Measurements from ENCODE around the gene SPATS2L.
"Not testable (repeated sequence)": the region's sequence is repeated elsewhere in the genome, so short reads cannot be mapped to it uniquely, and the experiment has no call there.

Gene SPATS2L

GRCh38 chr2:200321780-200322534 lies 15.5 kb downstream of the SPATS2L start:
- no peak for DNase-seq

- DNase-seq: no peak
These were observed 16.1 kb downstream of the SPATS2L start for GRCh38 chr2:200322607-200323006.

- DNase-seq: no peak
These were observed 17.9 kb downstream of the SPATS2L start for GRCh38 chr2:200324362-200324761.

- DNase-seq: no peak
These were observed 22.9 kb downstream of the SPATS2L start for GRCh38 chr2:200329384-200329783.

- no peak for DNase-seq
These were observed 23.3 kb downstream of the SPATS2L start for GRCh38 chr2:200329798-200330197.

- DNase-seq: no peak
These were observed 24.0 kb downstream of the SPATS2L start for GRCh38 chr2:200330351-200331060.

- DNase-seq: no peak
These were observed 24.5 kb downstream of the SPATS2L start for GRCh38 chr2:200331061-200331400.

- no peak for DNase-seq
These were observed 29.2 kb downstream of the SPATS2L start for GRCh38 chr2:200335657-200336056.

GRCh38 chr2:200336980-200337615 lies 30.6 kb downstream of the SPATS2L start:
- no peak for DNase-seq

- no peak for DNase-seq
These were observed 31.1 kb downstream of the SPATS2L start for GRCh38 chr2:200337621-200338020.

GRCh38 chr2:200338692-200339091 lies 32.2 kb downstream of the SPATS2L start:
- DNase-seq: no peak

- no peak for DNase-seq
These were observed 34.2 kb downstream of the SPATS2L start for GRCh38 chr2:200340508-200341224.

- DNase-seq: no peak
These were observed 34.9 kb downstream of the SPATS2L start for GRCh38 chr2:200341376-200341775.

GRCh38 chr2:200342235-200342634 lies 35.7 kb downstream of the SPATS2L start:
- no peak for DNase-seq

- no peak for DNase-seq
These were observed 36.2 kb downstream of the SPATS2L start for GRCh38 chr2:200342654-200343053.

GRCh38 chr2:200344202-200344601 lies 37.7 kb downstream of the SPATS2L start:
- not testable (repeated sequence) for DNase-seq

GRCh38 chr2:200345975-200346374 lies 39.5 kb downstream of the SPATS2L start:
- DNase-seq: no peak

GRCh38 chr2:200347301-200347700 lies 40.8 kb downstream of the SPATS2L start:
- no peak for DNase-seq

- no peak for DNase-seq
These were observed 42.5 kb downstream of the SPATS2L start for GRCh38 chr2:200348897-200349563.

- DNase-seq: no peak
These were observed 43.4 kb downstream of the SPATS2L start for GRCh38 chr2:200349868-200350267.

GRCh38 chr2:200350850-200351285 lies 44.4 kb downstream of the SPATS2L start:
- DNase-seq: no peak

- no peak for DNase-seq
These were observed 45.3 kb downstream of the SPATS2L start for GRCh38 chr2:200351815-200352214.

GRCh38 chr2:200352636-200353035 lies 46.1 kb downstream of the SPATS2L start:
- DNase-seq: no peak

All from NCI-H1436 treated with DMSO at 0.1 percent for 48 hours (cell line).